Measurements from ENCODE around the gene PLCB1.

DNA sequence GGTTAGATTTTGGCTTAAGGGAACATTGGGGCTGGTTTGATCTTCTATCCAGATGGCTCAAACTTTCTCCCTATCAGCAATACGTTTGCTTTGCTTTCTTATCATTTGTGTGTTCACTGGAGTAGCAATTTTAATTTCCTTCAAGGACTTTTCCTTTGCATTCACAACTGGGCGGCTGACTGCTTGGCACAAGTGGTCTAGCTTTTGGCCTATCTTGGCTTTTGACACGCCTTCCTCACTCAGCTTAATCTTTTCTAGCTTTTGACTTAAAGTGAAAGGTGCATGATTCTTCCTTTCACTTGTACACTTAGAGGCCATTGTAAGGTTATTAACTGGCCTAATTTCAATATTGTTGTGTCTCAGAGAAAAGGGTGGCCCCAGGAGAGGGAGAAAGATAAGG is 254.9 kb downstream of the PLCB1 start:
- TF ChIP-seq POLR2A (IDR thresholded peaks at IDR 0.05; ENCODE audit: low read depth, low read length) (no peak), POLR2AphosphoS5 (IDR thresholded peaks at IDR 0.05; ENCODE audit: low read depth, low read length) (no peak)
